ENCODE measurements around the gene CARNS1. TPM values are rescaled to one million over a fixed set of nuclear protein-coding genes. Genes with fewer than 3 reads are reported as not detected.
A peak's percentile ranks its signal among the peaks of the same experiment; 100 is the strongest.
"Not testable (repeated sequence)": the region's sequence is repeated elsewhere in the genome, so short reads cannot be mapped to it uniquely, and the experiment has no call there.

The CARNS1 gene
- polyA plus RNA-seq, 3 donors: 0.32 to 2.6 (median 2.1) TPM

DNA sequence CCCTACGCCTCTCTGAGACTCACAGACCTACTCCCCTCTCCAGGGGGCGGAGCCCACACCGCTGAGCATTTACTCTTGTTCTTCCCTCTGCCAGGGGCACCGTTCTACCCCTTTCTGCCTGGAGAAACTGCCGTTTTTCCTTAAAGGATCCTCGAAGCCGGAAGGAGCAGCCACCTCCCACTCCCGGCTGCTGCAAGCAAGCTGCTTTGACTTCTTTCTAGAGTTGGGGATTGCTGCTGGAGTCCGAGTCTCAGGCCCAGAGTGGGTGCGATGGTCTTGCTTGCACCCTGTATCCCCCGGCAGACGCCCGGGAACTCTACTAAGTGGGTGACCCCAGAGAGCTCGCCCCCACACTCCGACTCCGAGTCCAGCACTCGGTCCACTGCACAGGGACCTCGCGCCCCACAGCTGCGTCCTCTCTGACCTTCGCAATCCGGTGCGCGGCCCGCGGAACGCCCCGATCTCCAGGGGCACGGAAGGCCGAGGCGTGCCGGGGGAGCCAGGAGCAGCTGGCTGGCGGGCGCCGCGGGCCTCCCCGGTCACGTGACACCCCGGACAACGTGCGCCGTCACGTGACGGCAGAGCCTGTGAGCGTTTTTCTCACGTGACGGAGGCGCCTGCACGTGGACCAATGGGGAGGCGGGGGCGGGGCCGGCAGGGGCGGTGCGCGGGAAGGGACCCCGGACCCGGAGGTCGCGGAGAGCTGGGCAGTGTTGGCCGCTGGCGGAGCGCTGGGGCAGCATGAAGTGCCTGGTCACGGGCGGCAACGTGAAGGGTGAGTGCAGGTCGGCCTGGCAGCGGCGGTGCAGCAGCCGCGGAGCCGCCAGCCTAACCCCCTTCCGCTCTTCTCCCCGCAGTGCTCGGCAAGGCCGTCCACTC, 23.9 kb upstream of the CARNS1 start, which contains the start of gene RAD9A:
Gene RAD9A, plus strand, starts transcription at position 683 of the 879 bp plus-strand sequence. Its CDS starts 59 bp downstream, at position 742.
- WGBS, 3 donors: 0 to 1% (median 1%) methylated on average over 70 to 75 of the region's 75 CpGs
- H3K27ac ChIP-seq (ENCODE audit: low read depth, low read length): no peak within 1 kb of the TSS

DNA sequence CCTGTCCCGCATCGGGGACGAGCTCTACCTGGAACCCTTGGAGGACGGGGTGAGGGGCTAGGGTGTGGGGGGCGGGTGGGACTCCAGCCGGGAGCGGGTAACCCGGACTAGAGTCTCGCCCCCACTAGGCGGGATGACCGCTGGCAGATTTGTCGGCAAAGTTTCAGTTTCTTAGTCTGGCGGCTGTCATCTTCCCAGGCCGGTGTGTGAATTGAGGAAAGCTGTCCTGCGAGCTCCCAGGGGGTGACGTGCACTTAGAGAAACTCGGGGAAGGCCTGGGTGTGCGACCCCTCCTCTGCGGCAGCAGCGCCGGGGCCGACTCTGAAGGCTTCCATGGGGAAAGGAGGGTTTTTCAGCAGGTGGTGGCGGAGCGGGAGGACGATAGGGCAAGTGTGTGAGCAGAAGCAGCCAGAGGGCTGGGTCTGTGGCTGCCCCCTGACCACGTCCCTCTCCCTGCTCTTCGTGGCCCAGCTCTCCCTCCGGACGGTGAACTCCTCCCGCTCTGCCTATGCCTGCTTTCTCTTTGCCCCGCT, 23.2 kb upstream of the CARNS1 start:
- 7 to 12% (median 8%) methylated on average over 31 of the region's 31 CpGs for WGBS, 3 donors
- no peak overlapping the region for H3K27ac ChIP-seq (ENCODE audit: low read depth, low read length)

GRCh38 chr11:67393437-67393836, 22.0 kb upstream of the CARNS1 start:
- no peak overlapping the region for H3K27ac ChIP-seq (ENCODE audit: low read depth, low read length)
- WGBS, 3 donors: 88 to 94% (median 93%) methylated on average over 18 of the region's 18 CpGs

GRCh38 chr11:67393990-67394389, 21.5 kb upstream of the CARNS1 start:
- WGBS, 3 donors: 48 to 73% (median 66%) methylated on average over 5 of the region's 5 CpGs
- no peak overlapping the region for H3K27ac ChIP-seq (ENCODE audit: low read depth, low read length)

- WGBS, 3 donors: 80 to 89% (median 87%) methylated on average over 19 of the region's 19 CpGs
- no peak overlapping the region for H3K27ac ChIP-seq (ENCODE audit: low read depth, low read length)
Observed at GRCh38 chr11:67395555-67396258, 19.8 kb upstream of the CARNS1 start.

- no peak overlapping the region for H3K27ac ChIP-seq (ENCODE audit: low read depth, low read length)
- WGBS, 3 donors: 90 to 96% (median 94%) methylated on average over 7 of the region's 7 CpGs
Observed at GRCh38 chr11:67396259-67396581, 19.3 kb upstream of the CARNS1 start.

- H3K27ac ChIP-seq (ENCODE audit: low read depth, low read length): no peak overlapping the region
- WGBS, 3 donors: 23 to 64% (median 36%) methylated on average over 12 to 13 of the region's 13 CpGs
Observed at GRCh38 chr11:67396587-67397389, 18.7 kb upstream of the CARNS1 start.

- no peak overlapping the region for H3K27ac ChIP-seq (ENCODE audit: low read depth, low read length)
- 63 to 77% (median 74%) methylated on average over 6 of the region's 6 CpGs for WGBS, 3 donors
Observed at GRCh38 chr11:67397536-67397935, 17.9 kb upstream of the CARNS1 start.

GRCh38 chr11:67397986-67398660, 17.4 kb upstream of the CARNS1 start:
- WGBS, 3 donors: 75 to 83% (median 80%) methylated on average over 24 of the region's 24 CpGs
- no peak overlapping the region for H3K27ac ChIP-seq (ENCODE audit: low read depth, low read length)

DNA sequence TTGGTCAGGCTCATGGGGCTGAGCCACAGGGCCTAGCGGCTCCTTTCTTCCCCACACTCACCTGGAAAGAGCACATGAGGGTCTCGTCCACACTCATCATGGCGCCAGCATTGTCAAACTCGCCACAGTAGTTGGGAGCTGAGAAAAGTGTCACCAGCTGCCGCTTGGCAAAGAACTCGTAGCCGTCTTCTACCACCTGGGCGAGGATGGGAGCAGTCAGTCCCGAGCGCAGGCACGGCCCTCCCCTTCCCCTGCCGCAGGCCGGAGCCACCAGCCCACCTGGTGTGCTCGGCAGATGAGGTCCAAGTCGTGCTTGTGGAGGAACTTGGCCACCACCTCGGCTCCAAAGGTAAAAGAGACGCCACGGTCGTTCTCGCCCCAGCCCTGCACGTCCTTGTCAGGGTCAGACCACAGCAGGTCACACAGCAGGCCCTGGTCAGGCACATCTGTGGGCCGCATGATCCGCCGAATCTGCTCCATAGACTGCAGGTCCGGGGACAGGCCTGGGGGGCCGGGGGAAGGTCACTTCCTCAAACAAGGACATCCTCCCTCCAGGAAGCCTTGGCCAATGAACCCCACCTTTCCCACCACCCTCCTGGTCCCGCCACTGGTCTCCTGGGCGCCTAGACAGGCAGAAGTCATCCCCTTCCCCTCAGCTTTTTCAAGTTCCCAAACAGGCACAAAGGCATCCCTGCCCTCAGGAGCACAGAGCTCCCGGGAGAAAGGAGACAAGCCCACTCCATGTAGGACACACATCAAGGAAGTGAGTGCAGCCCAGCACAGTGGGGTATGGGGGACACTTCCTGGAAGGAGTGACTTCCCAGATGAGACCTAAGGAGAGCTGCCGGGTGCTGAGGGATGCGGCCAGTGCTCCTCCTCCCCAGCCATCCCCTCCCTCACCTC, 16.6 kb upstream of the CARNS1 start:
- no peak overlapping the region for H3K27ac ChIP-seq (ENCODE audit: low read depth, low read length)
- 84 to 86% (median 85%) methylated on average over 29 to 31 of the region's 31 CpGs for WGBS, 3 donors

GRCh38 chr11:67400251-67400941, 15.1 kb upstream of the CARNS1 start:
- WGBS, 3 donors: 36 to 40% (median 38%) methylated on average over 23 of the region's 23 CpGs
- no peak overlapping the region for H3K27ac ChIP-seq (ENCODE audit: low read depth, low read length)

DNA sequence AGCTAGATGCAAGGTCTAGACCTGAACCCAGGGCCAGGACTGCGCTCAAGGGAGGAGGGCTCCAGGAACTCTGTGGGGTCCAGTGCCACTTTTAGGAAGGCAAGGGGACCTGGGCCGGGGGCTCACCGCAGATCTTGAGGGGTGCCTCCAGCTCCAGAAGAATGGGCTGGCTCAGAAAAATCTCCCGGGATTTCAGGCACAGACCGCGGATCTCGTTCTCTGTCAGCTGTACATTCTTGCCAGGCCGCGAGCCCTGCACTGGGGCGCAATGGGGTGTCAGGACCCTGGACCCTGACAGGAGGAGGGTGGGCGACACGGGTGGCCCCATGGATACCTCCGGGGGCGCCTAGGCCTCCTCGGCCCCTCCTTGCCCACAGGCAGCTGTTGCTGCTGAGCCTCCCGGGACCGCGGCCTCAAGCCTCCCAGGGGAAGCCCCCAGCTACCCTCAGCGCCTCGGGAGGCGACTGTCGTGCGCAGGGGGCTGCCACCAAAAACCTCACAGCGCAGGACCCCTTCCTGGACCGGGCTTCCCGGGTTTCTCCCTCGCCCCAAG, 14.5 kb upstream of the CARNS1 start:
- 4% methylated on average over 26 to 27 of the region's 27 CpGs for WGBS, 3 donors
- peak overlapping the region; percentile 45 for H3K27ac ChIP-seq (ENCODE audit: low read depth, low read length)

- WGBS, 3 donors: 0 to 1% (median 0%) methylated on average over 48 to 73 of the region's 73 CpGs
- H3K27ac ChIP-seq (ENCODE audit: low read depth, low read length): peak within 1 kb of the TSS; percentile 62
Observed at GRCh38 chr11:67401495-67402191, 13.8 kb upstream of the CARNS1 start, which contains the start of gene PPP1CA. Gene PPP1CA, minus strand, starts transcription at chr11:67401858. Its CDS starts 76 bp downstream, at chr11:67401782.

- H3K27ac ChIP-seq (ENCODE audit: low read depth, low read length): peak overlapping the region; percentile 62
- 48 to 52% (median 51%) methylated on average over 19 of the region's 19 CpGs for WGBS, 3 donors
Observed at GRCh38 chr11:67402192-67402839, 13.2 kb upstream of the CARNS1 start.

- WGBS, 3 donors: 90 to 94% (median 92%) methylated on average over 9 of the region's 9 CpGs
- not testable (repeated sequence) for H3K27ac ChIP-seq (ENCODE audit: low read depth, low read length)
Observed at GRCh38 chr11:67403085-67403484, 12.4 kb upstream of the CARNS1 start.
